Spleen (tissue), 7 donors: ENCODE measurements around the gene MYEOV.

Experiments used
- CTCF ChIP-seq, 11 experiments: fragments of 200-600 bp in 7 of 11; fragments of 450-650 bp in 4 of 11; sonication (generic) in 4 of 11; IDR thresholded peaks in 8 of 11; conservative IDR thresholded peaks in 3 of 11; 1 replicate in 7 of 11; 2 replicates in 4 of 11; pipeline versions ENCODE4 v1.4.0 to v1.8.0; 2016 to 2021; ENCODE audit warnings: antibody characterized with exemption in 11 of 11, inconsistent platforms in 4 of 11, mild to moderate bottlenecking in 1 of 11
- POLR2A ChIP-seq, 3 donors: fragments of 450-650 bp; IDR thresholded peaks; one replicate each; pipeline ENCODE4 v1.5.1; 2017; ENCODE audit warnings: antibody characterized with exemption in 3 of 3, mild to moderate bottlenecking in 1 of 3
- donor health status: DM: no; HTN: no; CAD: no; lungs with moderate emphysema.
- donor health status: DM: no; HTN: no; CAD: no.
- donor health status: DM: no; HTN: no; CAD: no.

- TF ChIP-seq CTCF (IDR thresholded peaks at IDR 0.05 in 8 of 11, conservative IDR thresholded peaks at IDR 0.05 in 3 of 11) = no peak
- no peak for TF ChIP-seq POLR2A (IDR thresholded peaks at IDR 0.05)
These were observed 36.8 kb upstream of the MYEOV start for GRCh38 chr11:69257134-69257533.
